Chondrocyte (in vitro differentiated cells): ENCODE measurements around the gene NOL3. TPM values are rescaled to one million over a fixed set of nuclear protein-coding genes. Genes with fewer than 3 reads are reported as not detected.

Experiments used
- DNase-seq: peaks from one replicate; pipeline ENCODE4 v3.0.0; 2021; ENCODE audit warnings: mixed read lengths, low spot score
- H3K27ac Mint-ChIP-seq: one replicate; pipeline ENCODE4 v1.8.0; 2021; ENCODE audit warnings: mild to moderate bottlenecking, moderate library complexity, mixed read lengths; ENCODE audit not compliant: unreplicated experiment
- H3K27me3 Mint-ChIP-seq: 2 replicates; pipeline ENCODE4 v1.8.0; 2021; ENCODE audit warnings: low read depth, mixed read lengths
- H3K36me3 Mint-ChIP-seq: 2 replicates; pipeline ENCODE4 v1.8.0; 2021; ENCODE audit warnings: low read depth, mixed read lengths
- H3K4me1 Mint-ChIP-seq: 2 replicates; pipeline ENCODE4 v1.8.0; 2021; ENCODE audit warnings: low read depth, mild to moderate bottlenecking, mixed read lengths
- H3K4me3 Mint-ChIP-seq: one replicate; pipeline ENCODE4 v1.8.0; 2021; ENCODE audit warnings: mild to moderate bottlenecking, moderate library complexity, mixed read lengths; ENCODE audit not compliant: unreplicated experiment
- H3K9me3 Mint-ChIP-seq: 2 replicates; pipeline ENCODE4 v1.8.0; 2021; ENCODE audit warnings: low read depth, mixed read lengths
- total RNA-seq: library from RNA; stranded (reverse); gene quantifications from 3 replicates; pipeline ENCODE4 v1.2.1, GENCODE V29; 2021
- TF ChIP-seq, protein P1 (sequence below): fragments of 200-600 bp; sonication (generic); IDR thresholded peaks from 2 replicates; pipeline ENCODE4 v1.5.0; 2021; ENCODE audit warnings: antibody characterized with exemption, mild to moderate bottlenecking, moderate library complexity

Gene NOL3
- total RNA-seq, 1 donor from 2014 or later, result 31.2 TPM

GRCh38 chr16:67191411-67191994, 21.2 kb downstream of the NOL3 start:
- DNase-seq, result no peak
- H3K9me3 Mint-ChIP-seq, result no peaks in the 10 kb centered on the region
- peak overlapping the region; percentile 87 for H3K4me3 Mint-ChIP-seq
- TF ChIP-seq, protein P1, sequence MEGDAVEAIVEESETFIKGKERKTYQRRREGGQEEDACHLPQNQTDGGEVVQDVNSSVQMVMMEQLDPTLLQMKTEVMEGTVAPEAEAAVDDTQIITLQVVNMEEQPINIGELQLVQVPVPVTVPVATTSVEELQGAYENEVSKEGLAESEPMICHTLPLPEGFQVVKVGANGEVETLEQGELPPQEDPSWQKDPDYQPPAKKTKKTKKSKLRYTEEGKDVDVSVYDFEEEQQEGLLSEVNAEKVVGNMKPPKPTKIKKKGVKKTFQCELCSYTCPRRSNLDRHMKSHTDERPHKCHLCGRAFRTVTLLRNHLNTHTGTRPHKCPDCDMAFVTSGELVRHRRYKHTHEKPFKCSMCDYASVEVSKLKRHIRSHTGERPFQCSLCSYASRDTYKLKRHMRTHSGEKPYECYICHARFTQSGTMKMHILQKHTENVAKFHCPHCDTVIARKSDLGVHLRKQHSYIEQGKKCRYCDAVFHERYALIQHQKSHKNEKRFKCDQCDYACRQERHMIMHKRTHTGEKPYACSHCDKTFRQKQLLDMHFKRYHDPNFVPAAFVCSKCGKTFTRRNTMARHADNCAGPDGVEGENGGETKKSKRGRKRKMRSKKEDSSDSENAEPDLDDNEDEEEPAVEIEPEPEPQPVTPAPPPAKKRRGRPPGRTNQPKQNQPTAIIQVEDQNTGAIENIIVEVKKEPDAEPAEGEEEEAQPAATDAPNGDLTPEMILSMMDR, result no peak
- no peaks in the 10 kb centered on the region for H3K27me3 Mint-ChIP-seq
- peak overlapping the region; percentile 68 for H3K27ac Mint-ChIP-seq
- H3K4me1 Mint-ChIP-seq, result peaks cover 28% of the 10 kb centered on the region
- H3K36me3 Mint-ChIP-seq, result peaks cover 15% of the 10 kb centered on the region

DNA sequence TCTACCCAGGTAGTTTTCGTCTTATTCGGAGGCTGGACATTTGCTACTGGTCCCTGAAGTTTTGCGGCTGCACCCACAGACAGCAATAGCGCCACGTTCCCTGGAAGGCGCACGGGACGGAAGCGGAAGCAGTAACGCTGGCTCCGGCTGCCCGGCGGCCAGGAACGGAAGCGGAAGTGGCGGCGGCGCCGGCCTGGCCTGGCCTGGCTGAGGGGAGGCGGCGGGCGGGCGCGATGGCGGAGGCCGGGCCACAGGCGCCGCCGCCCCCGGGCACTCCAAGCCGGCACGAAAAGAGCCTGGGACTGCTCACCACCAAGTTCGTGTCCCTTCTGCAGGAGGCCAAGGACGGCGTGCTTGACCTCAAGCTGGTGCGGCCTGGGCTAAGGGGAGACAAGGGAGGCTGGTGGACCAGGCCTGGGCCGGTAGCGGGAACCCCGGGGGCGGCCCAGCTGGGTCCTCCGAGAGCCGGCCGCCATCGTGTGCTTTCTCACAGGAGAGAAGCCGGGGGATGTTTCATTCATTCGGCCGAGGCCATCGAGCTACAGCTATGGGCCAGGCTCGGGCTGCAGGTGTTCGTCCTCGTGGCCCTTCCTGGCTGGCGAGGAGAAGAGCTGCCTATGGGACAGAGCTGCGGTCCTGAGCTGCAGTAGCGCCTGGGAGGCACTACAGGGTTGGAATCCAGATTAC, 21.8 kb downstream of the NOL3 start, which contains the start of gene E2F4:
E2F4 (plus strand) TSS at position 161 of the 687 bp plus-strand sequence; CDS start at position 234, 73 bp downstream.
- Mint-ChIP-seq H3K4me3 (peak within 1 kb of the TSS; percentile 87), H3K36me3 (peaks cover 21% of the 10 kb centered on the region), H3K27ac (peak within 1 kb of the TSS; percentile 79), H3K27me3 (no peaks in the 10 kb centered on the region), H3K9me3 (no peaks in the 10 kb centered on the region), H3K4me1 (peaks cover 32% of the 10 kb centered on the region)
- DNase-seq, result no peak
- TF ChIP-seq, protein P1, result no peak

DNA sequence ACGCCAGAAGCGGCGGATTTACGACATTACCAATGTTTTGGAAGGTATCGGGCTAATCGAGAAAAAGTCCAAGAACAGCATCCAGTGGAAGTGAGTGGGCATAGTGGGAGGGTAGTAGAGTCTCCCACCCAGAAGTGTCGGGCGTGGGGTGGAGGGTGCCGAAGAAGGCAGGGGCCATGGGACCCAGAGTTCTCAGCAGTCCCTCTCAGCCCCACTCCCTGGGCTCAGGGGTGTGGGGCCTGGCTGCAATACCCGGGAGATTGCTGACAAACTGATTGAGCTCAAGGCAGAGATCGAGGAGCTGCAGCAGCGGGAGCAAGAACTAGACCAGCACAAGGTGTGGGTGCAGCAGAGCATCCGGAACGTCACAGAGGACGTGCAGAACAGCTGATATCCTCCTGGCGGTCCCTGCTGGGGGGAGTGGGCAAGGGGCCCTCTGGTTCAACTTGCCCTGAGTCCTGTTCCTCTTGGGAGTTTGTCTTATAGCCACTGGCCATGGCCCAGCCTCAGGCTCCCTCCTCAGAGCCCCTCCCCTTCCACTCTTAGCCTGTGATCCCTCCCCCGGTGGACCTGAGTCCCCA, 22.5 kb downstream of the NOL3 start:
- DNase-seq, result no peak
- peaks cover 21% of the 10 kb centered on the region for H3K36me3 Mint-ChIP-seq
- peak overlapping the region; percentile 87 for H3K4me3 Mint-ChIP-seq
- peak overlapping the region; percentile 79 for H3K27ac Mint-ChIP-seq
- H3K4me1 Mint-ChIP-seq, result peaks cover 32% of the 10 kb centered on the region
- TF ChIP-seq, protein P1, result no peak
- no peaks in the 10 kb centered on the region for H3K27me3 Mint-ChIP-seq
- no peaks in the 10 kb centered on the region for H3K9me3 Mint-ChIP-seq

DNA sequence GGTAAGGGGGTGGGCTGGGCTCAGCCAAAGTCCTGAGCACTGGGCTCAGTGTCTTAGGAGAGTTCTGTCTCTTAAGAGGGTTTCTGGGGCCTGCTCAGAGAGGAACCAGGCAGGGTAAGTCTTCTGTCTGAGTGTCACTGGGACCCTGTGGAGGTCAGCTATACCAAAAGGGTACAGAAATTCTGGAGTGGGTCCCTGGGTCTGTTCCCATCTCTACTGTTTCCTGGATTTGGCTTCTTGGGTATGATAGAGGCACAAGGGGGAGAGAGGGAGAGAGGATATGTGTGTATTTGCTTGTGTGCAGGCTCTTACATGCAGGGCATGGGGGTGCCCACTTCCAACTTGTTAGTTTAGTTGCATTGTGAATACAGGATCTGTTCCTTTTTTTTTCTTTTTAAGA, 23.2 kb downstream of the NOL3 start:
- Mint-ChIP-seq H3K27ac (peak overlapping the region; percentile 45), H3K27me3 (no peaks in the 10 kb centered on the region), H3K9me3 (no peaks in the 10 kb centered on the region), H3K4me3 (peak overlapping the region; percentile 87), H3K4me1 (peaks cover 36% of the 10 kb centered on the region), H3K36me3 (peaks cover 25% of the 10 kb centered on the region)
- TF ChIP-seq, protein P1, result no peak
- DNase-seq, result no peak

- Mint-ChIP-seq H3K9me3 (no peaks in the 10 kb centered on the region), H3K36me3 (peaks cover 25% of the 10 kb centered on the region), H3K4me3 (peak overlapping the region; percentile 87), H3K27ac (peak overlapping the region; percentile 17), H3K27me3 (no peaks in the 10 kb centered on the region), H3K4me1 (peaks cover 36% of the 10 kb centered on the region)
- TF ChIP-seq, protein P1, result no peak
- no peak for DNase-seq
Observed at GRCh38 chr16:67194260-67194659, 23.9 kb downstream of the NOL3 start.
